Cerebellar nuclear complex (tissue), 1 donor: ENCODE measurements around the gene FOXN3.
"Not testable (repeated sequence)": the region's sequence is repeated elsewhere in the genome, so short reads cannot be mapped to it uniquely, and the experiment has no call there.

Experiments used
- DNase-seq, 2 experiments: peaks; one replicate each; lab custom pipeline; 2025; lab: John Stamatoyannopoulos, UW

FOXN3 gene

GRCh38 chr14:89164168-89165073 lies 252.6 kb downstream of the FOXN3 start:
- no peak for DNase-seq

DNA sequence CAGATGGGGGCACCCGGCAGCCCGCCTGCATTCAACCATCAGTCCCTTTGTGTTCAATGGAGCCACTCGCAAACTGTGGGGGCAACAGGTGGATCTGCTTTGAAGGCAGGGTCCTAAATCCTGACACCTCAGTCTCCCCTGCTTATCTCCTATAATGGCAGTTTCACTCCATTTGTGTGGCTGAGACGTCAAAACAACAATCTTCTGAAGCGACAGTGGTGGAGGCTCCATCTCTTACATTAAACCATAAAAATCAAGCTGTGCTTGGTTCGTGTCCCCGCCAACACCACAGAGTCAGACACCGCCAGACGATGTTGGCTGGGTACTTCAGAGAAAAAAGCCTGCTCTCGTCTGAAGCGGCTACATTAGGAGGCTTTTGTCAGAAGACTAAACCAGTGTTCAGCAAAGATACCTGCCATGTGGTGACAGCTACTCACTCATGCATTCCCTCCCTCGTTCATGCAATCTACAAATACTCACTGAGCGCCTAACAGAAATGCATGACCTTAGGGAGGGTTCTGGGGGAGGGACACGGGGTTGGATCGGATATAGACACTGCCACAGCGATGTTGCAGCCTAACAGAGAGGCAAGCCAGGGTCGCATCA lies 253.9 kb downstream of the FOXN3 start:
- no peak for DNase-seq

GRCh38 chr14:89162586-89162985 lies 254.4 kb downstream of the FOXN3 start:
- DNase-seq, result no peak

GRCh38 chr14:89160437-89160836 lies 256.6 kb downstream of the FOXN3 start:
- no peak for DNase-seq

DNA sequence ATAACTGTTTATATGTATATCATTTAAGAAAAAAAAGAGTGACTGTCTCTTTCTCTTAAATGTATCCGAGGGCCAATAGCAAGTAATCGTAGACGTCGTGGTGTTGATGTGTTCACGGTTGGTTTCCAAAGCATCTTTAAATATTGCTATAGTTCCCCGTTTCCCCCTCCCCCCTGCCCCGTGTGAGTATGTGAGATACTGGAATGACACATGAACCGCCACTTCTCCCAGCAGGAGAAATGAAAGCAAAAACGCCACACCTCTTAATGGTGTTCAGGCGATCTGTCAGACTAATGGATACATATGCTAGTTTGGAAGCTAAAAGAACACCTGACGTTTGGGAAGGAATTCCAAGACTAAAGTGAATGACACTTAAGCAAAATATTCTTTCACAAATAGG lies 258.3 kb downstream of the FOXN3 start:
- DNase-seq, result no peak

GRCh38 chr14:89158104-89158503 lies 258.9 kb downstream of the FOXN3 start:
- not testable (repeated sequence) for DNase-seq

DNA sequence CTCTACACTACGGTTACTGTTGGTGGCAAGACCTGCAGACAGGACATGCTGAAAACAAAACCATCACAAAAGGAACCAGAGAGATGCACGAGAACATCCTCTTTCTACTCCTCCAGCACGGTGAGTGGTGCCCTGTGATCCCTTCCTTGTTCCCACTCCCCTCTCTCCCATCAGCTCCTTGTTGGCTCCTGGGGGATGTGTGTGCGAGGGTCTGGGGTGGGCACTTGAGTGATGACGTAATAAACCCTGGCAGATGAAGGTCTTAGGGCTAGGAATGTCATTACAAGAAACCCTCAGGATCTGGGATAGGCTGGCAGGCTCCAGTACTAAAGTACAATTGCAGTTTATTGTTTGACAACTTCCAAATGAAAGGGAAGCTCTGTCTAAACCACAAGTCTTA lies 261.5 kb downstream of the FOXN3 start:
- no peak for DNase-seq

DNA sequence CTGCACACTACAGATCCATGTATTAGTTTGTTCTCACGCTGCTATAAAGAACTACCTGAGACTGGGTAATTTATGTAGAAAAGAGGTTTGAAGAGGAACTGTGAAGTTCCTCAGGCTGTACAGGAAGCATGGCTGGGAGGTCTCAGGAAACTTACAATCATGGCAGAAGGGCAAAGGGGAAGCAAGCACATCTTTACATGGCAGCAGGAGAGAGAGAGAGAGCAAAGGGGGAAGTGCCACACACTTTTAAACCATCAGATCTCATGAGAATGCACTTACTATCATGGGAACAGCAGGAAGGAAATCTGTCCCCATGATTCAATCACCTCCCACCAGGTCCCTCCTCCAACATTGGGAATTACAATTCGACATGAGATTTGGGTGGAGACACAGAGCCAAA lies 265.3 kb downstream of the FOXN3 start:
- DNase-seq, result not testable (repeated sequence)

- DNase-seq, result no peak
Measured at GRCh38 chr14:89146274-89146673, 270.8 kb downstream of the FOXN3 start.

- DNase-seq, result no peak
Measured at GRCh38 chr14:89144642-89145041, 272.4 kb downstream of the FOXN3 start.

GRCh38 chr14:89144066-89144465 lies 273.0 kb downstream of the FOXN3 start:
- no peak for DNase-seq

DNA sequence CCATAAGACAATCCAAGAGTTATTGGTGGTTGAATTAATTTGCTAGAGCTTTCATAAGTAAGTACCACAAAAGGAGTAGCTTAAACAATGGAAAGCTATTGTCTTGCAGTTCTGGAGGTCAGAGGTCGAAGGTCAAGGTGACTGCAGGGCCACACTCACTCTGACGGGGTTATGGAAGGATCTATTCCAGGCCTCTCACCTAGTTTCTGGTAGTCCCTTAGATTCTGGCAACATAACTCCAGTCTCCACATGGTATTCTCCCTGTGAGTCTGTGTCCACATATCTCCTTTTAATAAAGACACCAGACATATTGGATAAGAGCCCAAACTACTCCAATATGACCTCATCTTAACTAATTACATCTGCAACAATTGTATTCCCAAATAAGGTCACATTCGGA lies 273.4 kb downstream of the FOXN3 start:
- no peak for DNase-seq

GRCh38 chr14:89142366-89142765 lies 274.7 kb downstream of the FOXN3 start:
- DNase-seq, result no peak

- no peak for DNase-seq
Measured at GRCh38 chr14:89141862-89142261, 275.2 kb downstream of the FOXN3 start.

DNA sequence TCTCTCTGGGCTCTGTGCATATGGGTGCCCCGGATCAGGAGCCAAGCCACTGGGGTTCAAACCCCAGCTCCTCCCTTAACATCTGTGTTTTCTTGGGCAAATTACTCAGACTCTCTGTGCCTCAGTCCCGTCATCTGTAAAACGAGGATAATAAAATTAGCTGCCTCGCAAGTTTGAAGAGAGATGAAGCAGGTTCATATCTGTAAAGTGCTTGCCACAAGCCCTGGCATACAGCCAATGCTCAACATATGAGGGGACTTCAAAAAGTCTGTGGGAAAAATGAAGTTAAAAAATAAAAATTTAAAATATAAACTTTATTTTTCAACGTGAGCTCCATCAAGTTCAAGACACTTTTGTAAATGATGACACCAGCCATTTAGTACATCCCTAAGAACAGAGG lies 276.7 kb downstream of the FOXN3 start:
- no peak for DNase-seq

- no peak for DNase-seq
Measured at GRCh38 chr14:89139404-89140247, 277.4 kb downstream of the FOXN3 start.

- DNase-seq, result no peak
Measured at GRCh38 chr14:89138846-89139245, 278.2 kb downstream of the FOXN3 start.

- no peak for DNase-seq
Measured at GRCh38 chr14:89137526-89138163, 279.4 kb downstream of the FOXN3 start.

DNA sequence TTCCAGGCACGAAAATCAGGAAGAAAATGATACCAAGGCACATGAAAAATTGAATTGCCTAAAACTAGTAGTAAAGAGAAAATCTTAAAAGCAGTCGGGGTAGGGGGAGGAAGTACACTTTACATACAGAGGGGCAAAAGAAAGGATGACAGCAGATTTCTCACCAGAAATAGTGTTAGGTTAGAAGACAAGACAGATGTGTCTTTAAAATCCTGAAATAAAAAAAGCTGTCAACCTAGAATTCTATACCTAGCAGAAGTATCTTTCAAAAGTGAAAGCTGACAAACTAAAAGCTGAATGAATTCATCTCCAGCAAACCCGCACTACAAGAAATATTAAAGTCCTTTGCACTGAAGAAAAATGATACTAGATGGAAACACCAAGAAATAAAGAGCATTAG lies 280.4 kb downstream of the FOXN3 start:
- no peak for DNase-seq

DNA sequence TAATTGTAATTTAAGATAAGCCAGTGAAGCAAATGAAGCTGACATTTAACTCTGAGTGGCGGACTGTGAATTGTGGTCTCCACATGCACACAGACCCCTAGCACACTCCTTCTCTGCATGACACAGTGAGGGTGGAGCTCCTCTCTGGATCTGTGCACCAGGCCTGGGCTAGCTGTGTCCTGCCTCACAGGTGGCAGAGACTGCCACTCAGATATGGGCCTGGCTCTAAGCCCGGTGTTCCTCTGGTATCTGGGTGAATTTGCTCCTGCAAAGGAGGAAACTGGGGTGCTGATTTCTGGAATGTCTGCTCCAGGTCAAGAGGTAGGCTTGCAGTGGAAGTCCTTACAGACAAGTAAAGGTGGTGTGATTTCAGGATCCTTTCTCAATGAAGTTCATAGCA lies 282.4 kb downstream of the FOXN3 start:
- peak in 1 of 2 experiments; percentile 24 for DNase-seq

GRCh38 chr14:89131004-89131750 lies 285.9 kb downstream of the FOXN3 start:
- DNase-seq, result no peak
